Activated T-helper 9 cell treated with anti-CD3 and anti-CD28 coated beads, Interleukin-2, amount 50 U/mL, for 16 hours (primary cell): ENCODE measurements around the gene SLC37A4.
"Not testable (repeated sequence)": the region's sequence is repeated elsewhere in the genome, so short reads cannot be mapped to it uniquely, and the experiment has no call there.

ENCODE experiments used
- DNase-seq: peaks from one replicate; pipeline ENCODE4 v3.0.0-alpha.2; 2020; ENCODE audit warnings: low read depth

The SLC37A4 gene

DNA sequence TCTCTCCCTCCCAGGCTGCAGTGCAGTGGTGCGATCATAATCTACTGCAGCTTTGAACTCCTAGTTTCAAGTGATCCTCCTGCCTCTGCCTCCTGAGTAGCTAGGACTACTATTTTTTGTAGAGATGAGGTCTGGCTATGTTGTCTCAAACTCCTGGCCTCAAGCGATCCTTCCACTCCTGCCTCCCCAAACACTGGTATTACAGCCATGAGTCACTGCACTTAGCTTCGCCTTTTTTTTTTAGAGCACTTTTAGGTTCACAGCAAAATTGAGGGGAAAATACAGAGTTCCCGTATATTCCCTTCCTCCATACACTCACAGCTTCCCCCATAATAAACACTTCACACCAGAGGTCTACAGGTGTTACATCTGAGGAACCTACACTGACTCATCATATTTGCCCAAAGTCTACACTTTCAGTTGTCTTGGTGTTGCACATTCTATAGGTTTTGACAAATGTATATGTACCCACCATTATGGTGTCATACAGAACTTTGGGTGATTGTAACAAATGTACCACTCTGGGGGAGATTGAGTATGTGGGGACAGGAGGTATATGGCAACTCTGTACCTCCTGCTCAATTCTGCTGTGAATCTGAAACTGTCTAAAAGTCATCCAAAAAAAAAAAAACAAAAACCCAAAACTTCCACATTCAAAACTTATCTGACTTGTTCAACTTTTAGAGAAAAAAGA lies 11.3 kb upstream of the SLC37A4 start:
- no peak for DNase-seq

DNA sequence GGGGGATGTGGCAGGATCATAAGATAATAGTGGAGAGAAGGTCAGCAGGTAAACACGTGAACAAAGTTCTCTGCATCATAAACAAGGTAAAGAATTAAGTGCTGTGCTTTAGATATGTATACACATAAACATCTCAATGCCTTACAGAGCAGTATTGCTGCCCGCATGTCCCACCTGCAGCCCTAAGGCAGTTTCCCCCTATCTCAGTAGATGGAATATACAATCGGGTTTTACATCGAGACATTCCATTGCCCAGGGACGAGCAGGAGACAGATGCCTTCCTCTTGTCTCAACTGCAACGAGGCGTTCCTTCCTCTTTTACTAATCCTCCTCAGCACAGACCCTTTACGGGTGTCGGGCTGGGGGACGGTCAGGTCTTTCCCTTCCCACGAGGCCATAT lies 8.8 kb upstream of the SLC37A4 start:
- DNase-seq: not testable (repeated sequence)

DNA sequence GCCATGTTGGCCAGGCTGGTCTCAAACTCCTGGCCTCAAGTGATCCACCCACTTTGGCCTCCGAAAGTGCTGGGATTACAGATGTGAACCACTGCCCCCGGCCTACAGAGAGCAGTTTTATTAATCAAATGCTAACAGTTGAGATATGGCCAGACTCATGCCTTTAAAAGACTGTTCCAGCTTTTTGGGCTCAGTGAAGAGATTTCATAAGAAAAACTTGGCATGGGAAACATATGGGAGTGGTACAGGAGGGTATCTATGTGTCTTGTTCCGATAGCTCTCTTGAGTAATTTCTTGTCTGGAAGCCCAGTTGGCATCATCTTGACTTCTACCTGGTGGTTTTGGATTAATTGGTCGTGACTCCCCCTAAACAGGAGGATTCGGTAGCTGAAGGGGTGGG lies 8.2 kb upstream of the SLC37A4 start:
- no peak for DNase-seq

DNA sequence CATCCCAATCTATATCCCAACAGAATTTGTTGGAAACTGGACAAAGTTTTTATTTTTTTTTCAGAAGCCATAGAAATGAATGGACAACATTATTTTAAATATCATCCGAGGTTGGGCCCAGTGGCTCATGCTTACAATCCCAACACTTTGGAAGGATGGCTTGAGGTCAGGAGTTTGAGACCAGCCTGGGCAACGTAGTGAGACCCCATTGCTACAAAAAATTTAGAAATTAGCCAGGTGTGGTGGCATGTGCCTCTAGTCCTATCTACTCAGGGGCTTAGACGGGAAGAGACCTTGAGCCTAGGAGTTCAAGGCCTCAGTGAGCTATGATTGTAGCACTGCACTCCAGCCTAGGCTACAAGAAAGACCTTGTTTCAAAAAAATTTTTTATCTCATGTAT lies 4.1 kb upstream of the SLC37A4 start:
- no peak for DNase-seq

DNA sequence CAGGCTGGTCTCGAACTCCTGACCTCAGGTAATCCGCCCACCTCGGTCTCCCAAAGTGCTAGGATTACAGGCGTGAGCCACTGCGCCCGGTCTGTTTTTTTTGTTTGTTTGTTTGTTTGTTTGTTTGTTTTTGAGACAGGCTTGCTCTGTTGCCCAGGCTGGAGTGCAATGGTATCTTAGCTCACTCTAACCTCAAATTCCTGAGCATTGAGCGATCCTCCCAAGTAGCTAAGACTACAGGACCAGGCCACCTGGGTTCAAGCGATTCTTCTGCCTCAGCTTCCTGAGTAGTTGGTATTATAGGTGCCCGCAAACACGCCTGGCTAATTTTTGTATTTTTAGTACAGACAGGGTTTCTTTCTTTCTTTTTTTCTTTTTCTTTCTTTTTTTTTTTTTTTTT lies 2.7 kb upstream of the SLC37A4 start:
- DNase-seq: not testable (repeated sequence)

DNA sequence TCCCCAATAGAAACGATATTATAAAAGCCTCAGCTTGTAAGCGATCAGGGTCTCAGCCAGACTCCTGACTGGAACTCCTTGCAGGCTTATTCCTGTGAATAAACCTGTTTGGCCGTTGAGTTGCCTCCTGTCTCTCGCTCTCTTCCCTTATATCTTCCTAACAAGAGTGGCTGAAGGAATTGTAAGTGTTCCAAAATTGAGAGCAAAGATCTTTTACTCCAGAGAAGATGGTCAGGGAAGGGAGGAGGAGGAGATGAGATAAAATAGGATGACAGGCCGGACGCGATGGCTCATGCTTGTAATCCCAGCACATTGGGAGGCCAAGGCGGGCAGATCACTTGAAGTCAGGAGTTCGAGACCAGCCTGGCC lies 1.2 kb upstream of the SLC37A4 start:
- DNase-seq: no peak

DNA sequence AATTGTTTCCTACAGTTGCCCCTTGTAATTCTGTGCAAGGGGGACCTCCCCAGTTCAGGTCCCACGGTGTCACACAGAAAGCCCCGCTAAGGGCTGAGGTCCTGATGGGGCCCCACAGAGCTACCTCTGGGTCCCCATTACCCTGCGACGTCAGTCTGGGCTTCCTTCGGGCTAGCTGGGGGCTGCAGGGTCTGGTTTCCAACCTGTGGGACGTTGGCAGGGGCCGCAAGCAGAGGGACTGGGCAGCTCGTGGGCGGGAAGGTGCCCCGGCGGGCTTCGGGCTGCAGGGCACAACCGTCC lies 698 bp downstream of the SLC37A4 start:
- no peak for DNase-seq

DNA sequence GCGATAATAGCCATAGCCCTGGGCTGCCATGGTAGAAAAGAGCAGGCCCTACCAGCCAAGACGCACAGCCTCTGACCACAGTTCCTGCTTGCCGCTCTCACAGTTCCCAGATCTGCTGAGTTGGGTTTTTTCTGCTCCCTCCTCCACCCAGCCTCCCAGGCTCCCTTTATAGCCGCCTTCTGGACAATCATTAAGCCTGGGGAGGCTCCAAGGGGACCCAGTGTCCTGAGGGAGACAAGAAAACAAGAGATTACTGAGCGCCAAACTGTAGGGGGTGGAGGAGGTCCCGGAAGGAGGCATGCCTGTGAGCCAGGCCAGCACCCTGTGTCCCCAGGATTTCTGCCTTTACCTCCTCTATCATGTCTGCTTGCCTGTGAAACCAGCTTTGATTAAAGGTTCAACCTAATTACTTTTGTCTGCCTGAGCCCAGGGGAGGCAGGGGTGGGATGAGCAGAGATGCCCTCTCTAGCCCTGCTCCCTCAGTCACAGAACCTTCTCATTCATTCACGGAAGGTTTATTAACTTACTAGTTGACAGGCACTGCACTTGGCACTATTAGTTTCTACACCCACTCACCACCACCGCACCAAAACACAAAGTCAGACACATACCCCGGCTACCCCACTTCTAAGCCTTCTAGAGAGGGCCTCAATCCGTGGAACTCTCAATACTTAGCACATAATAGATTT lies 1.2 kb downstream of the SLC37A4 start:
- peak; percentile 38 for DNase-seq

DNA sequence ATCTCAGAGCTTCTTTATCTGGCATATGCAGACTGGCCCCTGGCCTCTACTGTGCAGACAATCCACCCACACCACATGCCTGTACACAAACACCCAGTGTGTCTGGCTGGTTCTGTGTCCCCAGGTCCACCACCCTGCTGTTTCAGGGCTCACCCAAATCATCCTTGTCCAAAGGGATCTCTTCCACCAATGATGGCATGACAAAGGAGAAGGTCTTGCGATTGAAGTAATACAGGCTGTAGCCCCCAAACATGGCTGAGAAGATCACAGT lies 1.7 kb downstream of the SLC37A4 start:
- no peak for DNase-seq

DNA sequence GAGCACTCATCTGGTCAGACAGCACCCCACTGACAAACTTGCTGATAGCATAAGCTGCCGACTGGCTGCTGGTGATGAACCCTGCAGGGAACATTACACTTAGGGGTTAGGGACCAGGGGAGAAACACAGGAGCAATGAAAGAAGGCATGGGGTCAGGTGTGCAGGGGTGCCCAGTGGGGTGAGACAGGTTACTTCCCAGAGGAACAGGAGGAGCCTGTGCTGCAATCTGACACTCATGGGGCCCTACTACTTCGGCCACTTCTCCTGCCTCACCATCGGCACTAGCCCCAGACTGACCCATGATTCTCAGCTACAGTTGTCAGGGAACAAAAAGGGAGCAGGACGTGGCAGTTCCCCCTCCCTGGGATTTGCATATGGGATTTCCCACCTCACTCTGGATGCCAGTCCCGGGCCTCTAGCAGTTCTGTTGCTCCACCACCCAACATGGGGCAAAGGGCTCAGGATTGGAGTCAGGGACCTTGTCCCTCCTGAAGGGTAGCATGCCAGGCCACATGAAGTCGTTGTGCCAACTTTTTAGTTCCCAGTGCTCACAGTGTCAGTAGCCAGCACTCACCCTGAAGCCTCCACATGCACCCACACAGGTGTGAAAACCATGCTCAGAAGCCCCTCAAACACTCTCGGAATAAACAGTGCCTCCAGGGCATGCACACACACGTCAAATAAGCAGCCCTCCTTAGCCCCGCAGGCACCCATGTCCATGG lies 2.2 kb downstream of the SLC37A4 start:
- no peak for DNase-seq

DNA sequence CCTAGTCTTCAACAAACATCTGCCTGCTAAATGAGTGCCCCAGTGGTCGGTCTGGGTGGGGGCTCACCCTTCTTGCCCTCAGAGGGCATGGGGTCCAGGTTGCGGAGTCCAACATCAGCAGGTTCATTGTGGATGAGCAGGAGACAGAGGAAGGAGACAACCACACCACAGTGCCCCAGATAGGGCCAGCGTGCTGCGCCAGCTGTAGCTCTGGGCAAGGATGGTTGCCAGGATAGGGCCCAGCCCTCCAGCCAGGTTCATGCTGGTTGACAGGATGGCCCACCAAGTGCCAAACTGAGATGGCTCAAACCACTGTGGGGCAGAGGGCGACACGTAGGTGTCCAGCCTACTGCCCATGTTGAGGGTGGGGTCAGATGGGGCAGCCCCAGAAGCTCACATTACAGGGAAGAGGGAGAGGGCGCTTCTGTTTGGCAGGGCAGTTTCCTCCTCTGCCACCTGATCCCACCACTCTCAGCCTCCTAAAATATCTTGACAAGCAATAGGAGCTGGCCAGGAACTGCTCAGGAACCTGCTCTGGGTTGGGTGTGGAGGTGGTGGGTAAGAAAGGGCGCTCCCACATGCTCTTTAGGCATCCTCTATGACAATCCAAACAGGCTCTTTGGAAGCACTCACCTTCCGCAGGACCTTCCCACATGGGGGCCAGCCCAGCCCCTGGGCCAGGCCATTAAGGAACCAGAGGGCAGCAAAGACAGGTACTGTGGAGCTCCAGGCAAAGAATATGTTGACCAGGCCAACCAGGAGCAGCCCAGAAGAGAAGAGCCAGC lies 2.9 kb downstream of the SLC37A4 start:
- no peak for DNase-seq

DNA sequence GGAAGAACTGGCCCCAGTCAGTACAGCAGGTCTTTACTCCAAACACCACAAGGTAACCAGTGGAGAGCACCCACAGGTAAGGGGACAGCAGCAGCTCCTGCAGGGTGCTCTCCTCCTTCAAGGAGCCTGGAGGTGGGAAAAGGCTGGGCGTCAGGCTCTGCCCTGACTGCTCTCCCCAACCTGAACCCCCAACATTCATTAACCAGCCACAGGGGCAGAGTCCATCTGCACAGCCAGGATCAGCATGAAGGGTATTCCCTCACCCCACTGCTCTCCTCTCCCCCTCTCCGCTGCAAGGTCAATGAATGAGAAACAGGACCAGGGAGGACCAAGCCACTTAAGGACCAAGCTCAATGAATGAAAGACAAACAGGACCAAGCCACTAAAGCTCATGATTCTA lies 3.7 kb downstream of the SLC37A4 start:
- DNase-seq: no peak

DNA sequence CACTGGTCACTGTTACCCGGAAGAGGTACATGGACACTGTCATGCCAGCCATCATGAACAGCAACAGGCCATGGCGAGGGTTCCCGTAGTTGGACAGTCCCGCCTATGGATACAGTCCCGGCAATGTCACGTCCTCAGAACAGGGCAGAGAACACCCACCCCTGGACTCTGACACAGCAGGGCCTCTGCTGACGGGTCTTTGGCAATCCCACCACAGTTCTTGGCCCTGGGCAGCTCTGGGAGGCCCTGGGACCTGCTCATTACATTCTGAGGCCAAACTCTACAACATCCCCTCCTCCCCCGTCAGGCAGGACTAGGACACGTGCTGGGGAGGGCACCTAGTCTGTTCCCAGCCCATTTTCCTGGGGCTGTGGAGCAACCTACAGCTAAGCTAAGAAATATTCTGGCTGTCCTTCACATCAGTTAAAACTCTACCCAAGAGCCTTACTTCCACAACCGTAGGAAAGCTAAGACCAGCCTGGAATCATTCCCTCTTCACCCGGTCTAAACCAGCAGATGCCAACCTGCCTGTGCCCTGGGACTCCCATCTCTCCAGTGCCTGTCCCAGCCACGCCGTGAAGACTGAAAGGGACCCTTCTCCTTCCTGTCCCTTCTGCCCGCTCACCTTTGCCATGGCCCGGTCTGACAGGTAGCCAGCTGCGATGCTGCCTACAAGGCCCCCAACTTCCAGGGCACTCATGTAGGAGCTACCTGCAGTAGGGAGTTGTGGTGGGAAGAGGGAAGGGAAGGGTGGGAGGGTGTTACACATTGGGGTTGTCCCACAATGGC lies 4.5 kb downstream of the SLC37A4 start:
- DNase-seq: no peak

DNA sequence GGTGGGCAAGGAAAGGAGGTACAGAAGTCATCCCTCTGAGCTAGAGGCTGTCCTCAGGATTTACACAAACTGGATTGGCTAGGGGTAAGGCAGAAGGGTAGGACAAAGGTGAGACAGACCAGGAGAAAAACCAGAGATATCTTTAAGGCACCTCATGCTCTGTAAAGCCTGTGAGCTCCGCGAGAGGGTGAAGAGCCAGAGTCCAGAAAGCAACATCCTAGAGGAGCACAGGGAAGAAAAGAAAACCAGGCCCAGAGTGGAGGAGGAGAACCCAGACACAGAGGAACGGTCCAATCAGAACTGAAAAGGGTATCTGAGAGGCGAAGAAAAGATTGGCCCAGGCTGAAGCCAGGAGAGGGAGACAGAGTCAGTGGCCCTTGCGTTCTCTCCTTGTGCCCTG lies 5.1 kb downstream of the SLC37A4 start:
- no peak for DNase-seq

DNA sequence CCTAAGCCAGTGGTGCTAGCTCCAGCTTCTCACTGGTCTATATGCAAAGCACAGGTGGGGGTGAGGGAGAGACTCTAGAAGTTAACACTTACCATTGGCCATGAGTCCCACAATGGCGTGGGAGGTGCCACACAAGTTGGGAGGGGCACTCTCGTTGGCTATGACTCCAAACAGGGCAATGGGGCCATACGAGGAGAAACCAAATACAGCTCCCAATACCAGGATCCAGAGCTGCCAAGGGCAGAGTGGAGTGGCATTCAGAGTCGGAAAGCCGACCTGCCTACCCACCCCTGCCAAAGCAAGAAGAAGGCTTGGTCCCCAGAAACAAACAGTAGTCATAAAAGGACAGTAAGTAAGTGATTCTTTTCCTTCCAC lies 5.6 kb downstream of the SLC37A4 start:
- no peak for DNase-seq

DNA sequence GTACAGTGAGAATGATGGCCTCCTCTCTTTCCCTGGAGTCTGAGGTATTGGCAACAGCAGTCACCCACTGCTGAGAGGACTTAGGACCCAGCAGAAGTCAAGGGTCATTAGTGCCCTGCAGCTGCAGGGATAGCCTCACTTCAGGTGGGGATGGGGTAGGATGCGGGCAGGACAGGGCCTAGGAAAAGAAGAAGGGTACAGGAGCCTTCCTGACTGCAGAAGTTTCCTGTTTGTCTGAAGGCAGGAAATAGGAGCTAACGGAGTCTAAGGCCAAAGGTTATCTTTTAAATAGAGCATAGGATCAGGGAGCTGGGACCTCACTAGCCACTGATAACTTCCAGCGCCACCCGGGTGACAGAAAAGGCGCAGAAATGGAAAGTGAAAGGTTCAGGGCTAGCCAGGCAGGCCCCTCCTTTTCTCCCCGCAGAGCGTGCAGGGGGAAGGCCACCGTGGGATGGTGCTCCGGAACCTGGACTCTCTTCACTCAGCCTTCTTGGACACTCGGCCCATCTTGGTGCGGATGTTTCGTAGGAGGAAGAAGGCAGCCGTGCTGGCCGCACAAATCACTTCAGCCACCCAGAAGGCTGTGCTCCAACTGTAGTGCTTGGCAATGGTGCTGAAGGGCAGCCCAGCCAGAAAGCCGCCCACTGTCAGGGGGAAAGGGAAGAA lies 6.1 kb downstream of the SLC37A4 start:
- DNase-seq: no peak

DNA sequence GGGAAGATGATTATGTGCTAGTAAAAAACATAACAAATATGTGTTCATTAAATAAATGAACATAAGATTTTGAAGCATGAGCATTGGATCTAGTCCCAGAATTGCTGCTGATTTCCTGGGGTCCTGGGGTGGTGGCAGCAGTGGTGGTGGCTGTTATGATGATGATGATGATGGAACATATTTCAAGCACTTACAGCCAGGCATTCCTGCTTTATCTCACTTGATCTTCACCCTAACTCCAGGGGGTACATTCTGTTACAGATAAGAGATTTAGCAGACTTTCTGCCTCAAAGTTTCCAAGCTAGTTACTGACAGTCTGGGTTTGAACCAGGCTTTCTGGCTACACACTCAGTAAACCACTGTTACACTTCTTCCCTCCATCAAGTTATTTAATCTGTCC lies 6.9 kb downstream of the SLC37A4 start:
- DNase-seq: no peak

DNA sequence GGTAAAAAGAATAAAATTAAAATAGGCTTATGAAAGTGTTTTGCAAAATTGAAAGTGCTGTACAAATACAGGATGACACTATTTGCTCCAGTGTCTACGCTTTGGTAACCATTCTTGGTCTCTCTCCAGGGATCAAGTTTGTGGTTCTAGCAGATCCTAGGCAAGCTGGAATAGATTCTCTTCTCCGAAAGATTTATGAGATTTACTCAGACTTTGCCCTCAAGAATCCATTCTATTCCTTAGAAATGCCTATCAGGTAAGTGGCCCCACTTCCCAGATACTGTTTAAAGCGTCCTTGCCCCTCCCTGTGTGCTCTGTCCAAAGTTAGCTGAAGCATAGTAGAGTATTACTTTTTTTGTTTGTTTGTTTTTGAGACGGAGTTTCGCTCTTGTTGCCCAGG lies 9.0 kb downstream of the SLC37A4 start:
- DNase-seq: no peak

DNA sequence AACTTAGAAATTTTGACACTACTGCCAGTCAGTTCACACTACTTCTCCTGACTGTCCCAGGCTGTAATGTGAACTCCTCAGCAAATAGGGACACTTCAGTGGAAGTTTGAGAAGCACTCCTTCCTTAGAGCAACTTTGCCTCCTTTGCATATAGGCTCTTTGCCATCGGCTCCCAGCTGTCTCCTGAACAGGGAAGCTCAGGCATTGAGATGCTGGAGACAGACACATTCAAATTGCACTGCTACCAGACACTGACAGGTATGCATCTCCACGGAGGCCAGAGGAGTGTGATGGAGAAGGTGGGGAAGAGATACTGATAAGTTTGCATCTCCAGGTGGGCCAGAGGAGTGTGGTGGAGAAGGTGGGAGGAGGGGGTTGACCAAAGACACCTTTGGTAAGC lies 10.7 kb downstream of the SLC37A4 start:
- no peak for DNase-seq

DNA sequence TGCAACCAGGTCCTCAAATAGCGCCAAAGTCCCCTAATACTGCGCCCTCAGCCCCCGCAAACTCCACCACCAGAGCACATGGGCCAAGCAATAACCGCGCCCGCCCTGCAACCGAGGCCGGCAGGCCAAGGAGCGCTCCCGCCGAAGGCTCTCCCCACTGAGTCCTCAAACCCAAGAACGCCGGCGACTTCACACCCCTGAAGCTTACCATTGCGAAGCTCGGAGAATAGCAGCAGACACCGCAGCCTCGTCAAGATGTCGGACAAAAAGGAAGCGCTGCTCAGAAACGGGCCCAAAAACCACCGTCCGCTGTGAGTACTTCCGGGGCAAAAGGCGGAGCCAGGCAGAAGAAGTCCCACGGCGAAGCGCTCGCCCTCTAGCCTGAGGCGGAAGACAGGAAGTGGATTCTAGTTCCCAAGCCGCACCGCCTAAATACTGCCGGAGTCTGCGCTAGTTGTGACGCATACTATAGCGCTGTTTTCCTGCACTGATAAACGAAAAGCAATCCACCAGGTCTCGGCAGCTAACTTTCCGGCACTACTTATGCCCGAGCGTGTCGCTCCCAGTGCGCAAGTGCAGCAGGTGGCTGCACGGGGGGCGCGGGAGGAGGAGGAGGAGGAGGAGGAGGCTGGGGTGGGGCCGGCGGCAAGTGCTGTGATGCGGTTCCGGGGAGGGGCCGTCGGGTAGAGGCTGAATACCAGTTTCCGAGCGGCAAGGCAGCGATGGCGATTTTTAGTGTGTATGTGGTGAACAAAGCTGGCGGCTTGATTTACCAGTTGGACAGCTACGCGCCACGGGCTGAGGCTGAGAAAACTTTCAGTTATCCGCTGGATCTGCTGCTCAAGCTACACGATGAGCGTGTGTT lies 12.4 kb downstream of the SLC37A4 start, which contains the start of the genes RPS25 and TRAPPC4:
RPS25 (minus strand) TSS at position 270 of the 865 bp plus-strand sequence; CDS start at position 211, 59 bp downstream.
TRAPPC4 (plus strand) TSS at position 693 of the 865 bp plus-strand sequence; CDS start at position 723, 30 bp downstream.
- peak; percentile 89 for DNase-seq
